GM12891 (cell line): ENCODE measurements around the gene COG5.

Experiments used
- POLR2A ChIP-seq: IDR thresholded peaks from 2 replicates; pipeline ENCODE4 v1.6.1; 2011; ENCODE audit warnings: low read depth, low read length, control low read depth
- POLR2AphosphoS5 ChIP-seq: IDR thresholded peaks from 2 replicates; pipeline ENCODE4 v1.6.1; 2011; ENCODE audit warnings: low read depth, low read length, control low read depth
- SPI1 ChIP-seq: IDR thresholded peaks from 2 replicates; pipeline ENCODE4 v1.6.1; 2011; ENCODE audit warnings: low read depth, low read length, control low read depth
- TAF1 ChIP-seq: IDR thresholded peaks from 2 replicates; pipeline ENCODE4 v1.6.1; 2011; ENCODE audit warnings: low read depth, low read length, control low read depth

GRCh38 chr7:107326061-107326460 is 237.7 kb downstream of the COG5 start:
- TF ChIP-seq POLR2A (no peak), POLR2AphosphoS5 (no peak), TAF1 (no peak), SPI1 (no peak)
